MCF 10A (cell line): ENCODE results near the gene SYT1. TPM values are rescaled to one million over a fixed set of nuclear protein-coding genes. Genes with fewer than 3 reads are reported as not detected.

Experiments
- BruUV-seq: library from RNA; stranded (reverse); fragments of 400-500 nt; replicated peaks from 2 replicates; lab custom pipeline; 2021; lab: Mats Ljungman, UMichigan
- CTCF ChIA-PET: fragments of 300-600 bp; sonication (Branson Sonifier 250); formaldehyde crosslinking; extraction: SDS; loops from one replicate; lab custom pipeline; 2021; ENCODE audit warnings: antibody characterized with exemption, inconsistent platforms; lab: Yijun Ruan, JAX
- POLR2A ChIA-PET: fragments of 300-600, 350-650 bp; sonication (Branson Sonifier 250); formaldehyde crosslinking; extraction: SDS; loops from one replicate; lab custom pipeline; 2020; ENCODE audit warnings: antibody characterized with exemption, inconsistent platforms; lab: Yijun Ruan, JAX
- DNase-seq: peaks from one replicate; pipeline ENCODE4 v3.0.0-alpha.2; 2018; ENCODE audit not compliant: unreplicated experiment
- H3K27ac Mint-ChIP-seq: one replicate; pipeline ENCODE4 v1.8.0; 2022; ENCODE audit warnings: mild to moderate bottlenecking, low read depth, mixed read lengths; ENCODE audit not compliant: unreplicated experiment
- H3K27me3 Mint-ChIP-seq: one replicate; pipeline ENCODE4 v1.8.0; 2022; ENCODE audit warnings: mixed read lengths; ENCODE audit not compliant: insufficient read depth, unreplicated experiment
- H3K36me3 Mint-ChIP-seq: one replicate; pipeline ENCODE4 v1.8.0; 2022; ENCODE audit warnings: mild to moderate bottlenecking, moderate library complexity, mixed read lengths; ENCODE audit not compliant: insufficient read depth, unreplicated experiment
- H3K4me1 Mint-ChIP-seq: one replicate; pipeline ENCODE4 v1.8.0; 2022; ENCODE audit warnings: mixed read lengths; ENCODE audit not compliant: insufficient read depth, unreplicated experiment
- H3K4me3 Mint-ChIP-seq: one replicate; pipeline ENCODE4 v1.8.0; 2022; ENCODE audit warnings: mild to moderate bottlenecking, moderate library complexity, mixed read lengths; ENCODE audit not compliant: unreplicated experiment
- H3K9me3 Mint-ChIP-seq: one replicate; pipeline ENCODE4 v1.8.0; 2022; ENCODE audit warnings: mixed read lengths; ENCODE audit not compliant: unreplicated experiment
- intact Hi-C: fragments of 100-400 bp; cut with micrococcal nuclease; formaldehyde crosslinking; loops from 2 replicates; pipeline ENCODE4 v1.14.1; 2022
- total RNA-seq: library from RNA; stranded (reverse); gene quantifications from 2 replicates; pipeline ENCODE4 v1.2.3, GENCODE V29; 2022
- TF ChIP-seq, protein P1 (sequence below): fragments of 200-600 bp; IDR thresholded peaks from one replicate; pipeline ENCODE4 v1.8.0; 2022; ENCODE audit warnings: antibody characterized with exemption, mild to moderate bottlenecking; ENCODE audit not compliant: unreplicated experiment

SYT1 gene
- total RNA-seq, 1 experiment from 2014 or later = 7.4 TPM

DNA sequence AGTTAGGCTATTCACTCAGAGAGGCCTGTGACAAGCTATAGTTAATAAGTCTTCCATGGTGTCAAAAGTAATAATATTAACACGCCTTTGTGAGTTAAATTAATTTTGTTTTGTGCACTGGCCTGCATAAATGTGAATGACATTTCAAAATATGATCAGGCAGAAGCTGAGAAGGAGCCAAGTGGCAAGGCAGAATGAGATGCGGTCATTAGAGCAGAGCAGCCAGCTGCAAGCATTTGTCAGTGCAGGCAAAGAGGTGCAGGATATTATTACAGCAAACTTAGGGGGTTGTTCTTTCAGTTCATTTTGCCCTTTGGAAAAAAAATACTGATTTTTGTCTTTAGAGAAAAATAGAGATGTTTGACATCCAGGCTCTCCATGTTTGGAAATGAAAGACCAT is 461.6 kb downstream of the SYT1 start:
- Mint-ChIP-seq H3K27ac (no peak overlapping the region), H3K36me3 (peaks cover 4% of the 10 kb centered on the region), H3K9me3 (no peaks in the 10 kb centered on the region), H3K4me1 (no peaks in the 10 kb centered on the region), H3K4me3 (no peak overlapping the region), H3K27me3 (no peaks in the 10 kb centered on the region)
- ChIA-PET POLR2A (no interaction called here), CTCF (interaction anchor here (1.9 kb wide), 1 partner anchor 18 kb away, joined by 8 read pairs; no protein-coding TSS in a partner anchor)
- no peak for DNase-seq
- no TSS peak for BruUV-seq
- intact Hi-C loops = no loop called here
- TF ChIP-seq, protein P1, sequence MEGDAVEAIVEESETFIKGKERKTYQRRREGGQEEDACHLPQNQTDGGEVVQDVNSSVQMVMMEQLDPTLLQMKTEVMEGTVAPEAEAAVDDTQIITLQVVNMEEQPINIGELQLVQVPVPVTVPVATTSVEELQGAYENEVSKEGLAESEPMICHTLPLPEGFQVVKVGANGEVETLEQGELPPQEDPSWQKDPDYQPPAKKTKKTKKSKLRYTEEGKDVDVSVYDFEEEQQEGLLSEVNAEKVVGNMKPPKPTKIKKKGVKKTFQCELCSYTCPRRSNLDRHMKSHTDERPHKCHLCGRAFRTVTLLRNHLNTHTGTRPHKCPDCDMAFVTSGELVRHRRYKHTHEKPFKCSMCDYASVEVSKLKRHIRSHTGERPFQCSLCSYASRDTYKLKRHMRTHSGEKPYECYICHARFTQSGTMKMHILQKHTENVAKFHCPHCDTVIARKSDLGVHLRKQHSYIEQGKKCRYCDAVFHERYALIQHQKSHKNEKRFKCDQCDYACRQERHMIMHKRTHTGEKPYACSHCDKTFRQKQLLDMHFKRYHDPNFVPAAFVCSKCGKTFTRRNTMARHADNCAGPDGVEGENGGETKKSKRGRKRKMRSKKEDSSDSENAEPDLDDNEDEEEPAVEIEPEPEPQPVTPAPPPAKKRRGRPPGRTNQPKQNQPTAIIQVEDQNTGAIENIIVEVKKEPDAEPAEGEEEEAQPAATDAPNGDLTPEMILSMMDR = no peak

DNA sequence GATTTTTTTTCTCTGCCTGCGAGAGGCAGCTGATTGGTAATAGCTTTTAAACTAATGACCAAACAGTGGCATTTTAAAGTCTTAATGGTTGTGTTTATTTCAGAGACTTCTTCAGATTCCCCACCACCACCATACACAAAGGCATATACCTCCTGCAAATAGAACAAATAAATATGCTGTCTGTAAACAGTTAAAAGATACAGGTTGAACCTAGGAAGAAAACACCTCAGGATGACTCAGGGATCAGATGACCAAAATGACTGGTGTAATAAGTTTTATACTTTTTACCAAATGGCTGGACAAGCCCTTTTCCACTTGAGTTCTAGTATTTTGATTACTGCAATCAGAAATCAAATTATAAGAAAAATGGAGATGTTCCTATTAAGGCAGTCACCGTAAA is 462.1 kb downstream of the SYT1 start:
- H3K36me3 Mint-ChIP-seq = peaks cover 4% of the 10 kb centered on the region
- no peaks in the 10 kb centered on the region for H3K4me1 Mint-ChIP-seq
- H3K27me3 Mint-ChIP-seq = no peaks in the 10 kb centered on the region
- H3K9me3 Mint-ChIP-seq = no peaks in the 10 kb centered on the region
- TF ChIP-seq, protein P1 = no peak
- H3K4me3 Mint-ChIP-seq = no peak overlapping the region
- no TSS peak for BruUV-seq
- POLR2A ChIA-PET = no interaction called here
- CTCF ChIA-PET = interaction anchor here (1.9 kb wide), 1 partner anchor 18 kb away, joined by 8 read pairs; no protein-coding TSS in a partner anchor
- intact Hi-C loops = no loop called here
- no peak for DNase-seq
- H3K27ac Mint-ChIP-seq = no peak overlapping the region

DNA sequence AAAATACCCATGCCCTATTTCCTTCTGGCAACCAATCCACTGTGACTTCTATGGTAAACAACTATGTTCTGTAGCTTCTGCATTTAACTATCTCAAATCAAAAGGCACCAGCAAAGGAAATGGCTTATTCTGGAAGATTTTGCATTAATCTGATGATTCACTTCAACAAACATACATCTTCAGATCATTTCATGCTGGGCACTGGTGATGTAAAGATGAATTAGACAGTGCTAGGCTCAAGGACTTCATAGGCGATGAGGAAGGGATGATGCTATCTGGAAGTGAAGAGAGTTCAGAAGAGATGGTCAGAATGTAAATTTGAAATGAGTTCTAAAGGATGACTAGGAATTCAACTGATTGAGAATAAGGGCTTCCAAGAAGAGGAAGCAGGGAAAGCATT is 462.9 kb downstream of the SYT1 start:
- Mint-ChIP-seq H3K9me3 (no peaks in the 10 kb centered on the region), H3K4me3 (no peak overlapping the region), H3K36me3 (peaks cover 4% of the 10 kb centered on the region), H3K27ac (no peak overlapping the region), H3K27me3 (no peaks in the 10 kb centered on the region), H3K4me1 (no peaks in the 10 kb centered on the region)
- ChIA-PET POLR2A (interaction anchor here (1.0 kb wide), 1 partner anchor 52 kb away, joined by 3 read pairs; no protein-coding TSS in a partner anchor), CTCF (no interaction called here)
- intact Hi-C loops = no loop called here
- DNase-seq = no peak
- BruUV-seq = no TSS peak
- TF ChIP-seq, protein P1 = no peak

DNA sequence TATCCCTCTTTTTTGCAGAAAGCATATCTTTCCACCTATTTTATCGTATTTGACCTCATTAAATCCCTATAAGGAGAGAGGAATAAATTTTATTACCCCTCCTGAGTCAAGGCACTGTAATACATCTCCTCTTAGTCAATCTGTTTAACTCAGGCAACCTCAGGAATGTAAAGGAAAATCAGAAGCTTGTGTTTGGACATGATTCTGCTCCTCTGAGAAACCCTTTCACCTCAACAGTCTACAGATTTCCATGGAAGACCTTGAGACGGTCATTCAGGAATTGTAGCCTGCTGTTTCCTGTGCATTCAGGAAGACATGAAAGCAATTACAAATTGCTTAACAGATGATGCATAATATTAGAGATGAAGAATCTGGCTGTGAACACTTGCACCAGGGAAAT is 465.4 kb downstream of the SYT1 start:
- POLR2A ChIA-PET = no interaction called here
- H3K4me3 Mint-ChIP-seq = no peak overlapping the region
- CTCF ChIA-PET = interaction anchor here (0.8 kb wide), 1 partner anchor 15 kb away, joined by 3 read pairs; no protein-coding TSS in a partner anchor
- DNase-seq = no peak
- H3K4me1 Mint-ChIP-seq = no peaks in the 10 kb centered on the region
- peaks cover 4% of the 10 kb centered on the region for H3K36me3 Mint-ChIP-seq
- no peaks in the 10 kb centered on the region for H3K27me3 Mint-ChIP-seq
- intact Hi-C loops = no loop called here
- H3K27ac Mint-ChIP-seq = no peak overlapping the region
- no peaks in the 10 kb centered on the region for H3K9me3 Mint-ChIP-seq
- TF ChIP-seq, protein P1 = no peak
- no TSS peak for BruUV-seq
